Activated B cell treated with CpG ODN at 0.5 μM for 24 hours (primary cell): ENCODE data around the gene OR7D2. TPM values are rescaled to one million over a fixed set of nuclear protein-coding genes. Genes with fewer than 3 reads are reported as not detected.

Experiments used
- ATAC-seq: fragments of 200-7000 bp; cut with Tn5 transposase; one replicate; pipeline ENCODE4 v1.10.0; 2021; ENCODE audit warnings: low read depth, mild to moderate bottlenecking, moderate library complexity
- CTCF ChIA-PET: fragments of 350-600 bp; sonication (Branson Sonifier 250); formaldehyde crosslinking; loops from one replicate; lab custom pipeline; 2021; ENCODE audit warnings: antibody characterized with exemption; lab: Charles Lee
- POLR2A ChIA-PET: fragments of 350-600 bp; sonication (Branson Sonifier 250); formaldehyde crosslinking; loops from one replicate; lab custom pipeline; 2021; ENCODE audit warnings: antibody characterized with exemption; lab: Charles Lee
- DNase-seq: peaks from one replicate; pipeline ENCODE4 v3.0.0; 2022
- H3K27ac Mint-ChIP-seq: one replicate; pipeline ENCODE4 v1.8.0; 2020; ENCODE audit warnings: mixed read lengths
- H3K27me3 Mint-ChIP-seq: one replicate; pipeline ENCODE4 v1.8.0; 2021; ENCODE audit warnings: mixed read lengths
- H3K36me3 Mint-ChIP-seq: one replicate; pipeline ENCODE4 v1.8.0; 2021; ENCODE audit warnings: low read depth, mixed read lengths
- H3K4me1 Mint-ChIP-seq: one replicate; pipeline ENCODE4 v1.8.0; 2021; ENCODE audit warnings: mixed read lengths
- H3K4me3 Mint-ChIP-seq: one replicate; pipeline ENCODE4 v1.8.0; 2020; ENCODE audit warnings: mild to moderate bottlenecking, mixed read lengths
- H3K9me3 Mint-ChIP-seq: one replicate; pipeline ENCODE4 v1.8.0; 2020; ENCODE audit warnings: mixed read lengths
- CTCF ChIP-seq: fragments of 200-600 bp; IDR thresholded peaks from one replicate; pipeline ENCODE4 v1.8.0; 2022; ENCODE audit warnings: antibody characterized with exemption, mild to moderate bottlenecking
- intact Hi-C: fragments of 100-400 bp; cut with micrococcal nuclease; formaldehyde crosslinking; loops from one replicate; pipeline ENCODE4 v1.15.1; 2024
- total RNA-seq: library from RNA; stranded (reverse); gene quantifications from 2 replicates; pipeline ENCODE4 v1.2.3, GENCODE V29; 2022

Gene OR7D2
- total RNA-seq, 1 donor from 2014 or later: not detected

- ChIA-PET CTCF (no interaction called here), POLR2A (no interaction called here)
- ATAC-seq (no peak), DNase-seq (no peak)
- H3K4me1 Mint-ChIP-seq: peaks cover 18% of the 10 kb centered on the region
- no peak overlapping the region for H3K4me3 Mint-ChIP-seq
- H3K36me3 Mint-ChIP-seq: peaks cover 92% of the 10 kb centered on the region
- no peak overlapping the region for H3K27ac Mint-ChIP-seq
- H3K27me3 Mint-ChIP-seq: no peaks in the 10 kb centered on the region
- no peaks in the 10 kb centered on the region for H3K9me3 Mint-ChIP-seq
- TF ChIP-seq CTCF: no peak
- intact Hi-C loops: no loop called here
Observed at GRCh38 chr19:9161427-9161826, 17.4 kb upstream of the OR7D2 start.

DNA sequence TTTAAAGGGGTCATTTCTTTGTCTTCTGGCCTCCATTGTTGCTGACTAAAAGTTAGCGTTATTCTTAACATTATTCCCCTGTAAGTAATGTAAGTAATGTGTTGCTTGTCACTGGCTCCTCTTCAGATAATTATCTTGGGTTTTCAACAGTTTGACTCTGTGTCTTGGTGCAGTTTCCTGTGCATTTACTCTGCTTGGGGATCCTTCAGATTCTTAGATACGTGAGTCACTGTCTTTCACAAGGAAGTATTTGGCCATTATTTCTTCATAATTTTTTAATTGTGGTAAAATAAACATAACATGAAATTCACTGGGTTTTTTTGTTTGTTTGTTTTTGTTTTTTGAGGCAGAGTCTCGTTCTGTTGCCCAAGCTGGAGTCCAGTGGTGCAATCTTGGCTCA is 13.5 kb upstream of the OR7D2 start:
- Mint-ChIP-seq H3K9me3 (no peaks in the 10 kb centered on the region), H3K36me3 (peaks cover 69% of the 10 kb centered on the region)
- ATAC-seq: no peak

GRCh38 chr19:9166846-9167245 is 11.9 kb upstream of the OR7D2 start:
- Mint-ChIP-seq H3K9me3 (no peaks in the 10 kb centered on the region), H3K36me3 (peaks cover 53% of the 10 kb centered on the region), H3K4me1 (no peaks in the 10 kb centered on the region), H3K4me3 (no peak overlapping the region), H3K27ac (no peak overlapping the region), H3K27me3 (no peaks in the 10 kb centered on the region)
- intact Hi-C loops: no loop called here
- ATAC-seq (no peak), DNase-seq (no peak)
- ChIA-PET POLR2A (no interaction called here), CTCF (no interaction called here)
- no peak for TF ChIP-seq CTCF

More for the DNA sequence above, 13.5 kb upstream of the OR7D2 start:
- Mint-ChIP-seq H3K27ac (no peak overlapping the region), H3K27me3 (no peaks in the 10 kb centered on the region), H3K4me3 (no peak overlapping the region), H3K4me1 (no peaks in the 10 kb centered on the region)
- intact Hi-C loops: no loop called here
- ChIA-PET POLR2A (no interaction called here), CTCF (no interaction called here)
- no peak for TF ChIP-seq CTCF
- DNase-seq: no peak

- H3K4me1 Mint-ChIP-seq: no peaks in the 10 kb centered on the region
- TF ChIP-seq CTCF: no peak
- DNase-seq (no peak), ATAC-seq (no peak)
- no peaks in the 10 kb centered on the region for H3K27me3 Mint-ChIP-seq
- peaks cover 14% of the 10 kb centered on the region for H3K36me3 Mint-ChIP-seq
- ChIA-PET POLR2A (no interaction called here), CTCF (no interaction called here)
- H3K4me3 Mint-ChIP-seq: no peak overlapping the region
- intact Hi-C loops: no loop called here
- no peaks in the 10 kb centered on the region for H3K9me3 Mint-ChIP-seq
- no peak overlapping the region for H3K27ac Mint-ChIP-seq
Observed at GRCh38 chr19:9171393-9171991, 7.3 kb upstream of the OR7D2 start.

DNA sequence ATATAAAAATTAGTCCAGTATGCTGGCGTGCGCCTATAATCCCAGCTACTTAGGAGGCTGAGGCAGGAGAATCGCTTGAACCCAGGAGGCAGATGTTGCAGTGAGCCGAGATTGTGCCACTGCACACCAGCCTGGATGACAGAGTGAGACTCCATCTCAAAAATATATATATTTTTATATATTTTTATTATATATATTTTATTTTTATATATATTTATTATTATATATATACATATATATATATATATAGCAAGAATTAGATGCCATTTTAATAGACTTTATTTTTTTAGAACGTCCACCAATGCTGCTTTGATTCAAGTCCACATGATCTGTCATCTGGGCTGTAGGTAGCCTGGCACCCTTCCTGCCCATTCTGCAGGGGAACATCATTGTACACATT is 3.5 kb upstream of the OR7D2 start:
- H3K4me3 Mint-ChIP-seq: no peak overlapping the region
- CTCF ChIA-PET: no interaction called here
- H3K36me3 Mint-ChIP-seq: no peaks in the 10 kb centered on the region
- H3K9me3 Mint-ChIP-seq: no peaks in the 10 kb centered on the region
- no peaks in the 10 kb centered on the region for H3K27me3 Mint-ChIP-seq
- no peak for DNase-seq
- no peak overlapping the region for H3K27ac Mint-ChIP-seq
- TF ChIP-seq CTCF: no peak
- POLR2A ChIA-PET: no interaction called here
- no peak for ATAC-seq
- no peaks in the 10 kb centered on the region for H3K4me1 Mint-ChIP-seq
- intact Hi-C loops: no loop called here
